Upper lobe of left lung (tissue), 4 donors: ENCODE data around the gene PPP1R9B.

ENCODE experiments used
- EP300 ChIP-seq, 4 donors: sonication (generic); formaldehyde crosslinking; IDR thresholded peaks; one replicate each; pipeline ENCODE4 v1.5.1; 2017; ENCODE audit warnings: antibody characterized with exemption in 4 of 4, control low read depth in 2 of 4
- TF ChIP-seq, protein P1 (sequence below), 6 experiments: fragments of 450-650 bp in 4 of 6; fragments of 200-600 bp in 2 of 6; sonication (generic) in 2 of 6; IDR thresholded peaks; one replicate each; pipeline ENCODE4 v1.5.1; 2016 to 2019; ENCODE audit warnings: antibody characterized with exemption in 6 of 6

DNA sequence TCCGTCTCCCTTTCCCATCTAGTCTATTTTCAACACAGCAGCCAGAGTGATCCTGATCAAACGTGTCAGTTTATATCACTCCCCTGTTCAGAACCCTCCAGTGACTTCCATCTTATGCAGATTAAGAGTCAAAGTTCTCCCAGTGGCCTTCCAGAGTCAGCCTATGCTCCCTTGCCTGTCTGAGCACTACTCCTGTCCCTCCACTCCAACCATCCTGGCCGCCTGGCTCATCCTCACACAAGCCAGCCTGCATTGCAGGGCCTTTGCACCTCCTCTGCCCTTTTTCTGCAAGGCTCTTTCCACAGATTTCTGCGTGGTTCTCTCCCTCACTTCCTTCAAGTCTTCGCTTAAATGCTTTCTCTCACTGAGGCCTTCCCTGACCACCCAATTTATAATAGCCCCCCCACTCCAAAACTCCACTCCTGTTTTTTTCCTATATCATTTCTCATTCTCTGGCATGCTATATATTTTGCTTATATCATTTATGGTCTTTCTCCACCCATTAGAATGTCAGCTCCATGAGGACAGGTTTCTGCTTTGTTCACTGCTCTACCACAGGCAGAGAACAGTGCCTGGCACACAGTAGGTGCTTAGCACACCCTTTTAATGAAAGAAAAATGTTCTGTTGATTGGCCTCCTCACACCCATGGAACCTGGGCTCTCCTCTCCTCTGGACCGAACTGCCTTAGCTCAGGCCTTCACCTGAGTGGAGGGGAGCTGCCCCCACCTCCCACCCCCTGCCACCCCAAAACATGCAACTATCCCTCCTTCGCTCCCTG lies 29.8 kb downstream of the PPP1R9B start:
- TF ChIP-seq, protein P1, sequence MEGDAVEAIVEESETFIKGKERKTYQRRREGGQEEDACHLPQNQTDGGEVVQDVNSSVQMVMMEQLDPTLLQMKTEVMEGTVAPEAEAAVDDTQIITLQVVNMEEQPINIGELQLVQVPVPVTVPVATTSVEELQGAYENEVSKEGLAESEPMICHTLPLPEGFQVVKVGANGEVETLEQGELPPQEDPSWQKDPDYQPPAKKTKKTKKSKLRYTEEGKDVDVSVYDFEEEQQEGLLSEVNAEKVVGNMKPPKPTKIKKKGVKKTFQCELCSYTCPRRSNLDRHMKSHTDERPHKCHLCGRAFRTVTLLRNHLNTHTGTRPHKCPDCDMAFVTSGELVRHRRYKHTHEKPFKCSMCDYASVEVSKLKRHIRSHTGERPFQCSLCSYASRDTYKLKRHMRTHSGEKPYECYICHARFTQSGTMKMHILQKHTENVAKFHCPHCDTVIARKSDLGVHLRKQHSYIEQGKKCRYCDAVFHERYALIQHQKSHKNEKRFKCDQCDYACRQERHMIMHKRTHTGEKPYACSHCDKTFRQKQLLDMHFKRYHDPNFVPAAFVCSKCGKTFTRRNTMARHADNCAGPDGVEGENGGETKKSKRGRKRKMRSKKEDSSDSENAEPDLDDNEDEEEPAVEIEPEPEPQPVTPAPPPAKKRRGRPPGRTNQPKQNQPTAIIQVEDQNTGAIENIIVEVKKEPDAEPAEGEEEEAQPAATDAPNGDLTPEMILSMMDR (IDR thresholded peaks at IDR 0.05): no peak
- no peak for TF ChIP-seq EP300 (IDR thresholded peaks at IDR 0.05)
